ENCODE data around the gene KLF2.

The KLF2 gene

GRCh38 chr19:16296713-16297112 is 27.9 kb upstream of the KLF2 start:
- Histone ChIP-seq H3F3A (ENCODE audit: insufficient read depth, low read length) (no peaks in the 10 kb centered on the region), H2AFZ (ENCODE audit: low read length) (no peak overlapping the region), H3K79me2 (ENCODE audit: low read length) (no peaks in the 10 kb centered on the region), H3K9ac (ENCODE audit: low read length) (no peak overlapping the region), H3K27me3 (replicated peaks; ENCODE audit: insufficient read depth, low read length) (peaks cover 15% of the 10 kb centered on the region; the same call in 1 of the 2 replicates), H3K4me1 (ENCODE audit: low read length) (no peaks in the 10 kb centered on the region), H4K20me1 (ENCODE audit: insufficient read depth, low read length) (no peaks in the 10 kb centered on the region), H3K36me3 (replicated peaks; ENCODE audit: insufficient read depth, low read length) (no peaks in the 10 kb centered on the region), H3K4me3 (ENCODE audit: low read length) (no peak overlapping the region), H3K9me3 (replicated peaks; ENCODE audit: insufficient read depth, low read length) (no peaks in the 10 kb centered on the region), H3K9me2 (replicated peaks; ENCODE audit: insufficient read depth, low read length) (no peaks in the 10 kb centered on the region), H3K4me2 (ENCODE audit: low read depth, low read length) (no peak overlapping the region), H3K27ac (ENCODE audit: low read length) (no peak overlapping the region)
- no peak for DNase-seq
- TF ChIP-seq, protein P1, sequence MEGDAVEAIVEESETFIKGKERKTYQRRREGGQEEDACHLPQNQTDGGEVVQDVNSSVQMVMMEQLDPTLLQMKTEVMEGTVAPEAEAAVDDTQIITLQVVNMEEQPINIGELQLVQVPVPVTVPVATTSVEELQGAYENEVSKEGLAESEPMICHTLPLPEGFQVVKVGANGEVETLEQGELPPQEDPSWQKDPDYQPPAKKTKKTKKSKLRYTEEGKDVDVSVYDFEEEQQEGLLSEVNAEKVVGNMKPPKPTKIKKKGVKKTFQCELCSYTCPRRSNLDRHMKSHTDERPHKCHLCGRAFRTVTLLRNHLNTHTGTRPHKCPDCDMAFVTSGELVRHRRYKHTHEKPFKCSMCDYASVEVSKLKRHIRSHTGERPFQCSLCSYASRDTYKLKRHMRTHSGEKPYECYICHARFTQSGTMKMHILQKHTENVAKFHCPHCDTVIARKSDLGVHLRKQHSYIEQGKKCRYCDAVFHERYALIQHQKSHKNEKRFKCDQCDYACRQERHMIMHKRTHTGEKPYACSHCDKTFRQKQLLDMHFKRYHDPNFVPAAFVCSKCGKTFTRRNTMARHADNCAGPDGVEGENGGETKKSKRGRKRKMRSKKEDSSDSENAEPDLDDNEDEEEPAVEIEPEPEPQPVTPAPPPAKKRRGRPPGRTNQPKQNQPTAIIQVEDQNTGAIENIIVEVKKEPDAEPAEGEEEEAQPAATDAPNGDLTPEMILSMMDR (IDR thresholded peaks at IDR 0.05; ENCODE audit: low read length): no peak
- TF ChIP-seq EZH2 (optimal IDR thresholded peaks at IDR 0.05; ENCODE audit: low read depth, low read length) (no peak), EZH2phosphoT487 (IDR thresholded peaks at IDR 0.05; ENCODE audit: low read length) (no peak)

- H3K36me3 ChIP-seq (replicated peaks; ENCODE audit: insufficient read depth, low read length): no peaks in the 10 kb centered on the region
- no peaks in the 10 kb centered on the region for H3K4me1 ChIP-seq (ENCODE audit: low read length)
- no peak overlapping the region for H3K4me2 ChIP-seq (ENCODE audit: low read depth, low read length)
- H4K20me1 ChIP-seq (ENCODE audit: insufficient read depth, low read length): no peaks in the 10 kb centered on the region
- no peak overlapping the region for H2AFZ ChIP-seq (ENCODE audit: low read length)
- peaks cover 15% of the 10 kb centered on the region; the same call in 1 of the 2 replicates for H3K27me3 ChIP-seq (replicated peaks; ENCODE audit: insufficient read depth, low read length)
- H3K9me3 ChIP-seq (replicated peaks; ENCODE audit: insufficient read depth, low read length): no peaks in the 10 kb centered on the region
- no peaks in the 10 kb centered on the region for H3K9me2 ChIP-seq (replicated peaks; ENCODE audit: insufficient read depth, low read length)
- H3K27ac ChIP-seq (ENCODE audit: low read length): no peak overlapping the region
- no peak overlapping the region for H3K9ac ChIP-seq (ENCODE audit: low read length)
- no peak for DNase-seq
- no peaks in the 10 kb centered on the region for H3F3A ChIP-seq (ENCODE audit: insufficient read depth, low read length)
- H3K4me3 ChIP-seq (ENCODE audit: low read length): no peak overlapping the region
- H3K79me2 ChIP-seq (ENCODE audit: low read length): no peaks in the 10 kb centered on the region
- TF ChIP-seq EZH2phosphoT487 (IDR thresholded peaks at IDR 0.05; ENCODE audit: low read length) (no peak), EZH2 (optimal IDR thresholded peaks at IDR 0.05; ENCODE audit: low read depth, low read length) (no peak)
- TF ChIP-seq, protein P1 (IDR thresholded peaks at IDR 0.05; ENCODE audit: low read length): no peak
Observed at GRCh38 chr19:16297575-16298178, 26.9 kb upstream of the KLF2 start.

DNA sequence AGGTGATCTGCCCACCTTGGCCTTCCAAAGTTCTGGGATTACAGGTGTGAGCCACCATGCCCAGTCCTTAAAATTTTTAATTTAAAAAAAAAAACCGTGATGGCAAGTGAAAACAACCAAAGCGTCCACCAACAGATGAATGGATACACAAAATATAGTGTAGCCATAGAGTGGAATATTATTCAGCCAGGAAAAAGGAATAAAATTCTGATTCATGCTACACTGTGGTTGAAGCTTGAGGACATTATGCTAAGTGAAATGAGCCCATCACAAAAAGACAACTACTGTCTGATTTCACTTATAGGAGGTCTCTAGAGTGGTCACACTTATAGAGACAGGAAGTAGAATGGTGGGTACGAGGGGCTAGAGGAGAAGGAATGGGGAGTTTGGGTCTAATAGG is 26.3 kb upstream of the KLF2 start:
- H3K4me2 ChIP-seq (ENCODE audit: low read depth, low read length): no peak overlapping the region
- no peaks in the 10 kb centered on the region for H3K9me2 ChIP-seq (replicated peaks; ENCODE audit: insufficient read depth, low read length)
- H3K36me3 ChIP-seq (replicated peaks; ENCODE audit: insufficient read depth, low read length): no peaks in the 10 kb centered on the region
- no peaks in the 10 kb centered on the region for H3K79me2 ChIP-seq (ENCODE audit: low read length)
- no peaks in the 10 kb centered on the region for H3K4me1 ChIP-seq (ENCODE audit: low read length)
- H3K27me3 ChIP-seq (replicated peaks; ENCODE audit: insufficient read depth, low read length): peaks cover 9% of the 10 kb centered on the region; the same call in 1 of the 2 replicates
- no peaks in the 10 kb centered on the region for H3F3A ChIP-seq (ENCODE audit: insufficient read depth, low read length)
- no peak overlapping the region for H2AFZ ChIP-seq (ENCODE audit: low read length)
- TF ChIP-seq EZH2phosphoT487 (IDR thresholded peaks at IDR 0.05; ENCODE audit: low read length) (no peak), EZH2 (optimal IDR thresholded peaks at IDR 0.05; ENCODE audit: low read depth, low read length) (no peak)
- TF ChIP-seq, protein P1 (IDR thresholded peaks at IDR 0.05; ENCODE audit: low read length): no peak
- no peak for DNase-seq
- no peak overlapping the region for H3K9ac ChIP-seq (ENCODE audit: low read length)
- H3K27ac ChIP-seq (ENCODE audit: low read length): no peak overlapping the region
- no peak overlapping the region for H3K4me3 ChIP-seq (ENCODE audit: low read length)
- H3K9me3 ChIP-seq (replicated peaks; ENCODE audit: insufficient read depth, low read length): no peaks in the 10 kb centered on the region
- H4K20me1 ChIP-seq (ENCODE audit: insufficient read depth, low read length): no peaks in the 10 kb centered on the region
